Trophoblast cell (in vitro differentiated cells and primary cell): ENCODE measurements around the gene KNG1.

ENCODE experiments used
- DNase-seq, 2 donors: peaks; one replicate each; pipeline ENCODE4 v3.0.0-alpha.2; 2016
- H2AFZ ChIP-seq: 2 replicates; pipeline ENCODE4 v1.6.1; 2013; ENCODE audit warnings: low read length, moderate library complexity, mild to moderate bottlenecking; ENCODE audit not compliant: insufficient read depth, poor library complexity
- H2AK5ac ChIP-seq: 2 replicates; pipeline ENCODE4 v1.6.1; 2013; ENCODE audit warnings: mild to moderate bottlenecking, low read length
- H2BK120ac ChIP-seq: 2 replicates; pipeline ENCODE4 v1.6.1; 2013; ENCODE audit warnings: low read length, mild to moderate bottlenecking, moderate library complexity; ENCODE audit not compliant: insufficient read depth, poor library complexity
- H2BK12ac ChIP-seq: 2 replicates; pipeline ENCODE4 v1.6.1; 2013; ENCODE audit warnings: mild to moderate bottlenecking, low read length, moderate library complexity
- H2BK5ac ChIP-seq: 2 replicates; pipeline ENCODE4 v1.6.1; 2013; ENCODE audit warnings: low read length, low read depth, moderate library complexity, mild to moderate bottlenecking; ENCODE audit not compliant: poor library complexity
- H3K14ac ChIP-seq: 2 replicates; pipeline ENCODE4 v1.6.1; 2013; ENCODE audit warnings: mild to moderate bottlenecking, low read length
- H3K18ac ChIP-seq: 2 replicates; pipeline ENCODE4 v1.6.1; 2013; ENCODE audit warnings: mild to moderate bottlenecking, low read length
- H3K23ac ChIP-seq: 2 replicates; pipeline ENCODE4 v1.6.1; 2013; ENCODE audit warnings: low read length
- H3K27ac ChIP-seq: 2 replicates; pipeline ENCODE4 v1.5.1; 2013; ENCODE audit warnings: low read depth, mild to moderate bottlenecking, inconsistent platforms, low read length, moderate library complexity
- H3K27me3 ChIP-seq: 2 replicates; pipeline ENCODE4 v1.6.1; 2013; ENCODE audit warnings: inconsistent platforms, mild to moderate bottlenecking, low read length, moderate library complexity; ENCODE audit not compliant: insufficient read depth
- H3K36me3 ChIP-seq, 2 experiments: 1 replicate in 1 of 2; 2 replicates in 1 of 2; pipeline ENCODE4 v1.6.1; 2013; ENCODE audit warnings: low read length in 2 of 2, mild to moderate bottlenecking in 2 of 2, moderate library complexity in 1 of 2; ENCODE audit not compliant: insufficient read depth in 2 of 2, control insufficient read depth in 1 of 2
- H3K4ac ChIP-seq: 2 replicates; pipeline ENCODE4 v1.6.1; 2013; ENCODE audit warnings: low read depth, mild to moderate bottlenecking, low read length, moderate library complexity
- H3K4me1 ChIP-seq, 2 experiments: 1 replicate in 1 of 2; 2 replicates in 1 of 2; pipeline ENCODE4 v1.6.1; 2013; ENCODE audit warnings: low read length in 2 of 2, mild to moderate bottlenecking in 2 of 2, moderate library complexity in 1 of 2; ENCODE audit not compliant: insufficient read depth in 2 of 2, control insufficient read depth in 1 of 2
- H3K4me2 ChIP-seq: 2 replicates; pipeline ENCODE4 v1.6.1; 2013; ENCODE audit warnings: inconsistent platforms, mild to moderate bottlenecking, low read length, moderate library complexity
- H3K4me3 ChIP-seq: 2 replicates; pipeline ENCODE4 v1.5.1; 2013; ENCODE audit warnings: mild to moderate bottlenecking, low read depth, low read length, inconsistent platforms
- H3K79me1 ChIP-seq: one replicate; pipeline ENCODE4 v1.6.1; 2013; ENCODE audit warnings: low read length
- H3K79me2 ChIP-seq: 2 replicates; pipeline ENCODE4 v1.6.1; 2013; ENCODE audit warnings: low read length, mild to moderate bottlenecking; ENCODE audit not compliant: control insufficient read depth, insufficient read depth, poor library complexity
- H3K9ac ChIP-seq: 2 replicates; pipeline ENCODE4 v1.6.1; 2013; ENCODE audit warnings: mild to moderate bottlenecking, low read length
- H3K9me3 ChIP-seq: 2 replicates; pipeline ENCODE4 v1.6.1; 2013; ENCODE audit warnings: low read depth, mild to moderate bottlenecking, control low read depth, inconsistent platforms, low read length; ENCODE audit not compliant: insufficient read depth
- H4K12ac ChIP-seq: 2 replicates; pipeline ENCODE4 v1.6.1; 2013; ENCODE audit warnings: low read depth, mild to moderate bottlenecking, low read length, moderate library complexity
- H4K8ac ChIP-seq: 2 replicates; pipeline ENCODE4 v1.6.1; 2013; ENCODE audit warnings: low read depth, mild to moderate bottlenecking, low read length, moderate library complexity
- H4K91ac ChIP-seq: one replicate; pipeline ENCODE4 v1.6.1; 2013; ENCODE audit warnings: low read depth, mild to moderate bottlenecking, low read length, moderate library complexity
- WGBS: extraction: QIAGEN DNeasy Blood & Tissue Kit; methylation state at CpG from one replicate; pipeline ENCODE4 v1.1.7; 2013; ENCODE audit warnings: missing lambda C conversion rate; ENCODE audit not compliant: insufficient read length, insufficient coverage; ENCODE audit errors: extremely low coverage; 5-methylcytosine and 5-hydroxymethylcytosine counted together

Gene KNG1

DNA sequence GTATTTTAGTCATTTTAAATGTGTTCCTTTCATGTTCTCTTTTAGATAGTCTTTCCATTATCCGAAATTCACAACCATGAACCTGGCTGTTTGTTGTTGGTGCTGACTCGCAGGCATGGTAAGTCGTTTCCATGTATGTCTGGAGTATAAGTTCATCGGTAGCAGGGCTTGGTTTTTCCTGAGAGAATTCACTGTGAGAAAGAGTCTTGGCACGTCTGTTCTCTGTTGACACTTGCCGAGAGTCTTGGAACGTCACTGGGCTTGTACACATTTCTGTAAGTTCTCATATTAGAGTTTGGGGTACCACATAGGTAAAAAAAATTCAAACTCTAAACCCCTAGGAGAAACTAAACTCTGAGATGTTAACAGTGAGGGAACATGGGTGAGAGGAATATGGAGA lies 36.8 kb downstream of the KNG1 start:
- no peak overlapping the region for H3K9ac ChIP-seq
- no peaks in the 10 kb centered on the region for H3K9me3 ChIP-seq
- H4K8ac ChIP-seq = no peak overlapping the region
- no peak overlapping the region for H2BK12ac ChIP-seq
- H2BK5ac ChIP-seq = no peak overlapping the region
- H3K4me3 ChIP-seq = no peak overlapping the region
- H3K4ac ChIP-seq = no peak overlapping the region
- WGBS = no CpG with 5 or more reads among the region's 7 CpGs
- H2AK5ac ChIP-seq = no peak overlapping the region
- no peak overlapping the region for H4K91ac ChIP-seq
- no peaks in the 10 kb centered on the region for H3K36me3 ChIP-seq
- H2AFZ ChIP-seq = no peak overlapping the region
- no peak overlapping the region for H3K4me2 ChIP-seq
- no peaks in the 10 kb centered on the region for H3K27me3 ChIP-seq
- peaks cover 1% of the 10 kb centered on the region for H3K79me1 ChIP-seq
- no peak overlapping the region for H3K14ac ChIP-seq
- H3K18ac ChIP-seq = no peak overlapping the region
- DNase-seq = no peak
- no peak overlapping the region for H2BK120ac ChIP-seq
- no peak overlapping the region for H4K12ac ChIP-seq
- H3K79me2 ChIP-seq = no peaks in the 10 kb centered on the region
- H3K23ac ChIP-seq = no peak overlapping the region
- H3K27ac ChIP-seq = no peak overlapping the region
- H3K4me1 ChIP-seq = peaks cover 4 to 9% of the 10 kb centered on the region in 2 experiments

DNA sequence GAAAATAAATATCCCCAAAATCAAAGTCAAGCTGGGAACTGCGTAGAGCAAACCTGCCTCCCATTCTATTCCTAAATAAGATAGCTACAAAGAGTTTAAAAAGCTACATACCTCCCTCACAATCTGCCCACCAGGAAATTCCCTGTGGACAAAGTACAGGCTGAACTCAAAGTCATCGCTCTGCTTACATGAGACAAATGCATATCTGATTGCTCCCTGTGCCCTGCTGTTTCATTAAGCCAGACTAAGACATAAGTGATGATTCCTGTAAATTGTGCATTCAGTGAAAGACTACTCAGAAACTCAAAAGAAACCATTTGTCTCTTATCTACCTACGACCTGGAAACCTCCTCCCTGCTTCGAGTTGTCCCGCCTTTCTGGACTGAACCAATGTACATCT lies 37.7 kb downstream of the KNG1 start:
- H3K27ac ChIP-seq = no peak overlapping the region
- no peaks in the 10 kb centered on the region for H3K27me3 ChIP-seq
- no CpG with 5 or more reads among the region's 5 CpGs for WGBS
- no peak overlapping the region for H2BK12ac ChIP-seq
- H3K4me3 ChIP-seq = no peak overlapping the region
- H3K79me1 ChIP-seq = peaks cover 1% of the 10 kb centered on the region
- H3K4me1 ChIP-seq = peaks cover 4 to 9% of the 10 kb centered on the region in 2 experiments
- H3K4me2 ChIP-seq = no peak overlapping the region
- no peaks in the 10 kb centered on the region for H3K79me2 ChIP-seq
- no peak overlapping the region for H4K12ac ChIP-seq
- no peak overlapping the region for H2AK5ac ChIP-seq
- no peak overlapping the region for H3K18ac ChIP-seq
- H3K9ac ChIP-seq = no peak overlapping the region
- H4K8ac ChIP-seq = no peak overlapping the region
- no peaks in the 10 kb centered on the region for H3K9me3 ChIP-seq
- H2BK120ac ChIP-seq = no peak overlapping the region
- H3K14ac ChIP-seq = no peak overlapping the region
- H3K36me3 ChIP-seq = no peaks in the 10 kb centered on the region
- DNase-seq = no peak
- no peak overlapping the region for H3K23ac ChIP-seq
- H2AFZ ChIP-seq = no peak overlapping the region
- no peak overlapping the region for H2BK5ac ChIP-seq
- H3K4ac ChIP-seq = no peak overlapping the region
- no peak overlapping the region for H4K91ac ChIP-seq

DNA sequence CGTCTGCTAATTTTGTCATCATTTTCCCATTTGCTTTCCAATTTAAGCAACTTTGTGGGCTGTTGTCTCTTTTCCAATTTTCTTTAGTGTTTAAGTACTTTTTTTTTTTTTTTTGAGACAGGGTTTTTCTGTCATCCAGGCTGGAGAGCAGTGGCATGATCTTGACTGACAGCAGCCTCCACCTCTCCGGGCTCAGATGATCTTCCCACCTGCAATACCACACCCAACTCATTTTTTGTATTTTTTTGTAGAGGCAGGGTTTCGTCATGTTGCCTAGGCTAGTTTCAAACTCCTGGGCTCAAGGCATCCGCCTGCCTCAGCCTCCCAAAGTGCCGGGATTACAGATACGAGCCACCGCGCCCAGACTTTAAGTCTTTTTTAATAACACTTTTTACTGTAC lies 40.1 kb downstream of the KNG1 start:
- H2AFZ ChIP-seq = no peak overlapping the region
- no peak overlapping the region for H2AK5ac ChIP-seq
- no CpG with 5 or more reads among the region's 8 CpGs for WGBS
- H3K14ac ChIP-seq = no peak overlapping the region
- H3K4me1 ChIP-seq = peaks cover 8 to 17% of the 10 kb centered on the region in 2 experiments
- peak in 1 of 2 donors; percentile 59 for DNase-seq
- no peaks in the 10 kb centered on the region for H3K9me3 ChIP-seq
- H3K27me3 ChIP-seq = no peaks in the 10 kb centered on the region
- no peak overlapping the region for H4K91ac ChIP-seq
- H4K8ac ChIP-seq = no peak overlapping the region
- H3K36me3 ChIP-seq = no peaks in the 10 kb centered on the region
- no peak overlapping the region for H3K9ac ChIP-seq
- peaks cover 4% of the 10 kb centered on the region for H3K79me1 ChIP-seq
- no peak overlapping the region for H2BK120ac ChIP-seq
- no peak overlapping the region for H3K4me2 ChIP-seq
- no peak overlapping the region for H2BK5ac ChIP-seq
- no peaks in the 10 kb centered on the region for H3K79me2 ChIP-seq
- H3K4me3 ChIP-seq = no peak overlapping the region
- no peak overlapping the region for H3K27ac ChIP-seq
- H3K18ac ChIP-seq = no peak overlapping the region
- no peak overlapping the region for H3K4ac ChIP-seq
- H3K23ac ChIP-seq = no peak overlapping the region
- peak overlapping the region; percentile 72 for H2BK12ac ChIP-seq
- no peak overlapping the region for H4K12ac ChIP-seq

DNA sequence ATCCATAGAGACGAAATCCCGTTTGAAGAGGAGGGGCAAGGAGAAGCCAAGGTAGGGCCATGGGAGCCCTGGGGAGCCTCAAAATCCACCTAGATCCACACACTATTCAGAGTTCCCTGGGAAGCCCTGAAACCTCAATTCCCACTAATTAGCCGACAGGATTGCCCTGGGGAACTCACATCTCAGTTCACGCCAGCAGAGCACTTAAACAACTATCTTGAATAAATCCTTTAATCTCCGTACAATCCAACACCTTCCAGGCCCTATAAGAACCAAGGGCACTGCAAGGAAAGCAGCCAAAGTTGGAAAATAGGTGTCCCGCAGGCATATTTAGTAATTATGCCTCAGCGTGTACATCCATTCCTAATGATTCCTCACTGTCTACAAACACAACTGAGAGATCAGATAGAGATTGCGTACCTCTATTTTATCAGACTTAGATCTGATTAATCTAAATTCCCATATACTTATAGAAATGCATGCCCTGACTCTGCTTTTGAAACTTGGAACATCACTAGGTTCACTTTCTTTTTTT lies 40.6 kb downstream of the KNG1 start:
- H4K12ac ChIP-seq = no peak overlapping the region
- H2BK12ac ChIP-seq = no peak overlapping the region
- no peak overlapping the region for H3K9ac ChIP-seq
- H3K4me3 ChIP-seq = no peak overlapping the region
- H3K36me3 ChIP-seq = no peaks in the 10 kb centered on the region
- peaks cover 8 to 17% of the 10 kb centered on the region in 2 experiments for H3K4me1 ChIP-seq
- H4K91ac ChIP-seq = no peak overlapping the region
- no peak overlapping the region for H2AFZ ChIP-seq
- no peak overlapping the region for H3K4ac ChIP-seq
- H3K18ac ChIP-seq = no peak overlapping the region
- no peaks in the 10 kb centered on the region for H3K79me2 ChIP-seq
- H2BK5ac ChIP-seq = no peak overlapping the region
- H3K4me2 ChIP-seq = no peak overlapping the region
- no peak overlapping the region for H3K23ac ChIP-seq
- H3K27me3 ChIP-seq = no peaks in the 10 kb centered on the region
- no peak overlapping the region for H3K27ac ChIP-seq
- no CpG with 5 or more reads among the region's 8 CpGs for WGBS
- no peak overlapping the region for H2BK120ac ChIP-seq
- H3K14ac ChIP-seq = no peak overlapping the region
- no peaks in the 10 kb centered on the region for H3K9me3 ChIP-seq
- H2AK5ac ChIP-seq = no peak overlapping the region
- peak; percentile 76 to 90 for DNase-seq
- H4K8ac ChIP-seq = no peak overlapping the region
- H3K79me1 ChIP-seq = peaks cover 4% of the 10 kb centered on the region
